A673 (cell line): Measurements from ENCODE around the gene DPP10. TPM values are rescaled to one million over a fixed set of nuclear protein-coding genes. Genes with fewer than 3 reads are reported as not detected.

Experiments
- BruUV-seq: library from RNA; stranded (reverse); fragments of 400-500 nt; replicated peaks from 2 replicates; lab custom pipeline; 2021; lab: Mats Ljungman, UMichigan
- CTCF ChIA-PET: fragments of 300-600 bp; sonication (Branson Sonifier 250); formaldehyde crosslinking; loops from one replicate; lab custom pipeline; 2022; ENCODE audit warnings: antibody characterized with exemption; lab: Charles Lee
- POLR2A ChIA-PET: fragments of 300-600 bp; sonication (Branson Sonifier 250); formaldehyde crosslinking; loops from one replicate; lab custom pipeline; 2022; ENCODE audit warnings: antibody characterized with exemption; ENCODE audit not compliant: low non-redundant PET; lab: Charles Lee
- DNase-seq: peaks from one replicate; pipeline ENCODE4 v3.0.0-alpha.2; 2015; ENCODE audit warnings: low spot score
- H3K27ac ChIP-seq: fragments of 200-600 bp; sonication (generic); 2 replicates; pipeline ENCODE4 v1.5.1; 2016; ENCODE audit warnings: mixed run types, low read depth, mild to moderate bottlenecking, mixed read lengths, antibody characterized with exemption, low read length; ENCODE audit not compliant: poor library complexity, severe bottlenecking
- H3K27me3 ChIP-seq: fragments of 200-600 bp; sonication (generic); replicated peaks from 2 replicates; pipeline ENCODE4 v1.6.1; 2017; ENCODE audit warnings: mixed run types, low read depth, mild to moderate bottlenecking, mixed read lengths, antibody characterized with exemption, low read length; ENCODE audit not compliant: insufficient read depth, poor library complexity
- H3K36me3 ChIP-seq: fragments of 200-600 bp; sonication (generic); 2 replicates; pipeline ENCODE4 v1.6.1; 2016; ENCODE audit warnings: mixed run types, mild to moderate bottlenecking, mixed read lengths, antibody characterized with exemption, low read length; ENCODE audit not compliant: insufficient read depth, poor library complexity, severe bottlenecking
- H3K4me1 ChIP-seq: fragments of 200-600 bp; sonication (generic); 2 replicates; pipeline ENCODE4 v1.6.1; 2017; ENCODE audit warnings: mixed run types, mild to moderate bottlenecking, mixed read lengths, antibody characterized with exemption, low read length; ENCODE audit not compliant: insufficient read depth, poor library complexity, severe bottlenecking
- H3K4me3 ChIP-seq: fragments of 200-600 bp; sonication (generic); 2 replicates; pipeline ENCODE4 v1.5.1; 2016; ENCODE audit warnings: low read depth, mixed run types, mild to moderate bottlenecking, mixed read lengths, low read length; ENCODE audit not compliant: poor library complexity, severe bottlenecking
- H3K9me3 ChIP-seq: fragments of 200-600 bp; sonication (generic); 2 replicates; pipeline ENCODE4 v1.6.1; 2016; ENCODE audit warnings: mixed run types, low read depth, mild to moderate bottlenecking, mixed read lengths, antibody characterized with exemption, low read length; ENCODE audit not compliant: poor library complexity, severe bottlenecking
- EZH2 ChIP-seq: fragments of 200-600 bp; sonication (generic); IDR thresholded peaks from 2 replicates; pipeline ENCODE4 v1.6.1; 2017; ENCODE audit warnings: borderline replicate concordance, low read depth, mild to moderate bottlenecking, mixed read lengths, antibody characterized with exemption, low read length; ENCODE audit not compliant: poor library complexity, severe bottlenecking
- intact Hi-C: fragments of 100-400 bp; cut with micrococcal nuclease; formaldehyde crosslinking; loops from one replicate; pipeline ENCODE4 v1.10.0; 2022; ENCODE audit not compliant: unreplicated experiment
- total RNA-seq: library from RNA; stranded (reverse); gene quantifications from 2 replicates; pipeline ENCODE4 v1.2.3, GENCODE V29; 2021
- TF ChIP-seq, protein P1 (sequence below): fragments of 300-800, 200-600 bp; sonication (generic); conservative IDR thresholded peaks from 2 replicates; pipeline ENCODE4 v1.5.1; 2017; ENCODE audit warnings: low read depth, mild to moderate bottlenecking, antibody characterized with exemption, low read length, moderate library complexity, mixed read lengths

Gene DPP10
- total RNA-seq, 1 experiment from 2014 or later: not detected

- no peaks in the 10 kb centered on the region for H3K36me3 ChIP-seq
- H3K27me3 ChIP-seq: no peaks in the 10 kb centered on the region
- no TSS peak for BruUV-seq
- DNase-seq: peak; percentile 16
- POLR2A ChIA-PET: no interaction called here
- no peak for TF ChIP-seq EZH2
- TF ChIP-seq, protein P1, sequence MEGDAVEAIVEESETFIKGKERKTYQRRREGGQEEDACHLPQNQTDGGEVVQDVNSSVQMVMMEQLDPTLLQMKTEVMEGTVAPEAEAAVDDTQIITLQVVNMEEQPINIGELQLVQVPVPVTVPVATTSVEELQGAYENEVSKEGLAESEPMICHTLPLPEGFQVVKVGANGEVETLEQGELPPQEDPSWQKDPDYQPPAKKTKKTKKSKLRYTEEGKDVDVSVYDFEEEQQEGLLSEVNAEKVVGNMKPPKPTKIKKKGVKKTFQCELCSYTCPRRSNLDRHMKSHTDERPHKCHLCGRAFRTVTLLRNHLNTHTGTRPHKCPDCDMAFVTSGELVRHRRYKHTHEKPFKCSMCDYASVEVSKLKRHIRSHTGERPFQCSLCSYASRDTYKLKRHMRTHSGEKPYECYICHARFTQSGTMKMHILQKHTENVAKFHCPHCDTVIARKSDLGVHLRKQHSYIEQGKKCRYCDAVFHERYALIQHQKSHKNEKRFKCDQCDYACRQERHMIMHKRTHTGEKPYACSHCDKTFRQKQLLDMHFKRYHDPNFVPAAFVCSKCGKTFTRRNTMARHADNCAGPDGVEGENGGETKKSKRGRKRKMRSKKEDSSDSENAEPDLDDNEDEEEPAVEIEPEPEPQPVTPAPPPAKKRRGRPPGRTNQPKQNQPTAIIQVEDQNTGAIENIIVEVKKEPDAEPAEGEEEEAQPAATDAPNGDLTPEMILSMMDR: 0 out of 2 replicates have a peak, but pooled peaks have one; percentile 32
- CTCF ChIA-PET: no interaction called here
- intact Hi-C loops: no loop called here
- H3K27ac ChIP-seq: no peak overlapping the region
- no peak overlapping the region for H3K4me3 ChIP-seq
- H3K9me3 ChIP-seq: no peaks in the 10 kb centered on the region
- H3K4me1 ChIP-seq: no peaks in the 10 kb centered on the region
Measured at GRCh38 chr2:114543236-114543766, 100.9 kb downstream of the DPP10 start.

GRCh38 chr2:114545052-114545451 lies 102.6 kb downstream of the DPP10 start:
- no peaks in the 10 kb centered on the region for H3K27me3 ChIP-seq
- ChIA-PET POLR2A (no interaction called here), CTCF (no interaction called here)
- no peaks in the 10 kb centered on the region for H3K9me3 ChIP-seq
- H3K36me3 ChIP-seq: no peaks in the 10 kb centered on the region
- no peak for DNase-seq
- TF ChIP-seq, protein P1: no peak
- no peak for TF ChIP-seq EZH2
- no peak overlapping the region for H3K4me3 ChIP-seq
- no peak overlapping the region for H3K27ac ChIP-seq
- H3K4me1 ChIP-seq: no peaks in the 10 kb centered on the region
- BruUV-seq: no TSS peak
- intact Hi-C loops: no loop called here

DNA sequence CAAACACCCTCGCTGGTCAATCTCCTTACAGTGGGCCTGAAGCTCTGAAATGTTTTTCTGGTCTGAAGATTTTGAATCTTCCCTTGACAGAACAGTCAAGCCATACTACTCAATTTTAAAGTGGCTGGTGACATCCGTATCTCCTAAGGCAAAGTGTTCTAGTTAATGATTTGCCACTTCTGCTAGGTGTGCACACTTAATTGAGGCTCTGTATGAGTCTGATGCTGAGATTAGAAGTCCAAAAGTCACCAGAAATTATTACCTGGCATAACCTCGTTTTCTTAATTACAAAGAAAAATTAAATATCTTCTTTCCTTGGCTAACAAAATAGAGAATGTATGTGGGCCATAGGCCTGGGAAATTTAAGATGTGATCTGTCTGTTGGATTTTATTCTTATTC lies 104.1 kb downstream of the DPP10 start:
- Histone ChIP-seq H3K27ac (no peak overlapping the region), H3K27me3 (no peaks in the 10 kb centered on the region), H3K36me3 (no peaks in the 10 kb centered on the region), H3K9me3 (no peaks in the 10 kb centered on the region), H3K4me1 (no peaks in the 10 kb centered on the region), H3K4me3 (no peak overlapping the region)
- intact Hi-C loops: no loop called here
- BruUV-seq: no TSS peak
- POLR2A ChIA-PET: no interaction called here
- TF ChIP-seq, protein P1: no peak
- no peak for TF ChIP-seq EZH2
- no peak for DNase-seq
- CTCF ChIA-PET: no interaction called here
